K562 (cell line): Measurements from ENCODE around the gene KLF1. TPM values are rescaled to one million over a fixed set of nuclear protein-coding genes. Genes with fewer than 3 reads are reported as not detected.

Experiments
- ATAC-seq: fragments of 200-7000 bp; cut with Tn5 transposase; 3 replicates; pipeline ENCODE4 v1.9.1; 2020; ENCODE audit warnings: moderate library complexity
- BruUV-seq: library from RNA; stranded (reverse); fragments of 400-500 nt; replicated peaks from 2 replicates; lab custom pipeline; 2021; lab: Mats Ljungman, UMichigan
- CTCF ChIA-PET: fragments of 300-600 bp; formaldehyde crosslinking; extraction: SDS; loops from one replicate; lab custom pipeline; 2021; ENCODE audit warnings: low intra/inter-chr PET ratio; lab: Yijun Ruan, JAX
- POLR2A ChIA-PET: fragments of 300-600, 350-650 bp; sonication (Branson Sonifier 250); formaldehyde crosslinking; extraction: SDS; loops from one replicate; lab custom pipeline; 2021; ENCODE audit warnings: antibody characterized with exemption, inconsistent platforms; lab: Yijun Ruan, JAX
- DNase-seq, 4 experiments: peaks; one replicate each; pipeline versions ENCODE4 v3.0.0 to v3.0.0-alpha.2; 2011 to 2018; ENCODE audit warnings: low spot score in 3 of 4, mixed read lengths in 3 of 4; ENCODE audit errors: extremely low read depth in 1 of 4
- FAIRE-seq: peaks from 2 replicates; lab custom pipeline; 2011; peaks lifted over from hg19 to GRCh38; lab: Jason Lieb, UNC
- H2AFZ ChIP-seq: 2 replicates; pipeline ENCODE4 v1.6.0; 2011; ENCODE audit warnings: low read depth, low read length, control low read depth, inconsistent platforms
- H3K27ac ChIP-seq: fragments of 200-600 bp; 3 replicates; pipeline ENCODE4 v1.8.0; 2011; ENCODE audit warnings: low read depth, mild to moderate bottlenecking, control low read depth, inconsistent platforms, low read length, moderate library complexity, mixed read lengths; ENCODE audit errors: extremely low read depth
- H3K27me3 ChIP-seq, 2 experiments: fragments of 300-600 bp in 1 of 2; 2 replicates in 1 of 2; 3 replicates in 1 of 2; pipeline versions ENCODE4 v1.6.0 to v1.8.0; 2011; ENCODE audit warnings: inconsistent platforms in 2 of 2, low read length in 2 of 2, mild to moderate bottlenecking in 1 of 2, mixed read lengths in 1 of 2, moderate library complexity in 1 of 2; ENCODE audit not compliant: control insufficient read depth in 2 of 2, insufficient read depth in 2 of 2
- H3K36me3 ChIP-seq: fragments of 300-600 bp; 3 replicates; pipeline ENCODE4 v1.8.0; 2011; ENCODE audit warnings: mild to moderate bottlenecking, low read length, inconsistent platforms; ENCODE audit not compliant: control insufficient read depth, insufficient read depth
- H3K4me1 ChIP-seq, 2 experiments: fragments of 200-600 bp in 1 of 2; replicated peaks in 1 of 2; 2 replicates in 1 of 2; 3 replicates in 1 of 2; pipeline versions ENCODE4 v1.5.1 to v1.8.0; 2011; ENCODE audit warnings: inconsistent platforms in 2 of 2, low read length in 2 of 2, mild to moderate bottlenecking in 1 of 2, mixed read lengths in 1 of 2, moderate library complexity in 1 of 2; ENCODE audit not compliant: control insufficient read depth in 2 of 2, insufficient read depth in 2 of 2
- H3K4me2 ChIP-seq: 2 replicates; pipeline ENCODE4 v1.6.1; 2011; ENCODE audit warnings: low read length, control low read depth, inconsistent platforms, mixed read lengths; ENCODE audit not compliant: insufficient read depth
- H3K4me3 ChIP-seq: fragments of 200-600 bp; sonication (generic), shearing (Covaris generic); 2 replicates; pipeline ENCODE4 v1.5.1; 2016; ENCODE audit warnings: control low read depth, inconsistent platforms
- H3K79me2 ChIP-seq: fragments of 200-600 bp; 3 replicates; pipeline ENCODE4 v1.8.0; 2011; ENCODE audit warnings: low read length, inconsistent platforms; ENCODE audit not compliant: control insufficient read depth, insufficient read depth
- H3K9ac ChIP-seq, 2 experiments: 2 replicates each; pipeline versions ENCODE4 v1.6.0 to v1.6.1; 2011; ENCODE audit warnings: low read depth in 2 of 2, low read length in 2 of 2, control low read depth in 1 of 2, inconsistent platforms in 1 of 2, mild to moderate bottlenecking in 1 of 2, mixed read lengths in 1 of 2; ENCODE audit not compliant: insufficient read depth in 1 of 2
- H3K9me1 ChIP-seq: one replicate; pipeline ENCODE4 v1.6.0; 2011; ENCODE audit warnings: inconsistent platforms, mild to moderate bottlenecking, low read length, moderate library complexity; ENCODE audit not compliant: control insufficient read depth, insufficient read depth
- H3K9me3 ChIP-seq: replicated peaks from 2 replicates; pipeline ENCODE4 v1.5.1; 2011; ENCODE audit warnings: low read depth, low read length, inconsistent platforms; ENCODE audit not compliant: control insufficient read depth, insufficient read depth
- H4K20me1 ChIP-seq: replicated peaks from 2 replicates; pipeline ENCODE4 v1.6.1; 2011; ENCODE audit warnings: low read length, inconsistent platforms, mixed read lengths; ENCODE audit not compliant: control insufficient read depth, insufficient read depth
- CTCFL ChIP-seq: IDR thresholded peaks from 2 replicates; pipeline ENCODE4 v1.6.1; 2011; ENCODE audit warnings: borderline replicate concordance, low read depth, mild to moderate bottlenecking, moderate library complexity, low read length; ENCODE audit not compliant: insufficient read depth, poor library complexity, severe bottlenecking
- GATAD2B ChIP-seq: fragments of 450-650 bp; IDR thresholded peaks from 2 replicates; pipeline ENCODE4 v1.6.1; 2017; ENCODE audit warnings: mild to moderate bottlenecking, borderline replicate concordance
- GTF2F1 ChIP-seq: IDR thresholded peaks from 2 replicates; pipeline ENCODE4 v1.6.1; 2011; ENCODE audit warnings: low read depth, low read length, improper control_type of control experiment
- HNRNPH1 ChIP-seq: fragments of 200-400 bp; formaldehyde crosslinking; optimal IDR thresholded peaks from 2 replicates; pipeline ENCODE3; 2017; ENCODE audit warnings: low read depth, mild to moderate bottlenecking, low read length, moderate library complexity
- KLF13 ChIP-seq: fragments of 450-650 bp; IDR thresholded peaks from 2 replicates; pipeline ENCODE4 v1.6.1; 2016; ENCODE audit warnings: missing genetic modification characterization, low read depth, mild to moderate bottlenecking, missing compliant biosample characterization, moderate library complexity, borderline replicate concordance
- KLF16 ChIP-seq: IDR thresholded peaks from 2 replicates; pipeline ENCODE4 v1.6.1; 2016; ENCODE audit warnings: antibody characterized with exemption
- LEF1 ChIP-seq: fragments of 450-650 bp; IDR thresholded peaks from 2 replicates; pipeline ENCODE4 v1.6.1; 2016; ENCODE audit warnings: mild to moderate bottlenecking
- NONO ChIP-seq, 2 experiments: fragments of 200-400 bp in 1 of 2; fragments of 450-650 bp in 1 of 2; formaldehyde crosslinking in 1 of 2; IDR thresholded peaks; 2 replicates each; pipeline ENCODE4 v1.6.1; 2017; ENCODE audit warnings: low read depth in 2 of 2, mild to moderate bottlenecking in 2 of 2, moderate library complexity in 2 of 2, low read length in 1 of 2
- PRPF4 ChIP-seq: fragments of 200-400 bp; formaldehyde crosslinking; IDR thresholded peaks from one replicate; pipeline ENCODE4 v1.6.1; 2017; ENCODE audit warnings: low read length, low read depth, mild to moderate bottlenecking; ENCODE audit not compliant: insufficient read depth, poor library complexity, severe bottlenecking
- RAD21 ChIP-seq, 2 experiments: fragments of 250-450 bp in 1 of 2; fragments of 450-650 bp in 1 of 2; sonication (Bioruptor Pico) in 1 of 2; formaldehyde crosslinking in 1 of 2; IDR thresholded peaks in 1 of 2; conservative IDR thresholded peaks in 1 of 2; 2 replicates each; pipeline versions ENCODE4 v1.4.0 to v1.8.0; 2020 to 2022; ENCODE audit warnings: mild to moderate bottlenecking in 2 of 2, moderate library complexity in 1 of 2
- RBBP5 ChIP-seq: fragments of 200-600 bp; sonication (generic); IDR thresholded peaks from 2 replicates; pipeline ENCODE4 v1.6.1; 2012; ENCODE audit warnings: borderline replicate concordance, mild to moderate bottlenecking, low read length, control low read depth, inconsistent platforms; ENCODE audit not compliant: insufficient read depth, poor library complexity, severe bottlenecking
- ZNF586 ChIP-seq: fragments of 450-650 bp; formaldehyde crosslinking; conservative IDR thresholded peaks from 2 replicates; pipeline ENCODE4 v1.4.0; 2020; ENCODE audit warnings: mild to moderate bottlenecking, moderate library complexity
- WGBS: fragments of 100-300 bp; shearing (Covaris generic); methylation state at CpG from one replicate; pipeline ENCODE4 v1.1.6; 2016; ENCODE audit warnings: low coverage, mixed read lengths; ENCODE audit not compliant: insufficient coverage; ENCODE audit errors: missing lambda C conversion rate; 5-methylcytosine and 5-hydroxymethylcytosine counted together
- in situ Hi-C: fragments of 300-500 bp; cut with MboI; formaldehyde crosslinking; loops from 4 replicates; pipeline ENCODE4 v1.15.0; 2018; ENCODE audit warnings: inconsistent platforms, mixed read lengths
- intact Hi-C: fragments of 100-400 bp; cut with micrococcal nuclease; formaldehyde crosslinking; loops from 2 replicates; pipeline ENCODE4 v1.14.2; 2022
- polyA plus RNA-seq, 8 experiments: library from polyadenylated mRNA; depleted of rRNA in 4 of 8; stranded (reverse) in 5 of 8; unstranded in 3 of 8; fragments of >200 nt; fragmentation: Nextera tagmentation in 2 of 8; fragmentation: Illumina TruSeq in 1 of 8; extraction: Ambion mirVana in 2 of 8; extraction: Trizol in 1 of 8; gene quantifications; 2 replicates each; pipeline versions ENCODE4 v1.2.1 to v1.2.3, GENCODE V29; 2011 to 2014; ENCODE audit warnings: inconsistent platforms in 1 of 8, missing spikeins in 1 of 8
- total RNA-seq, 7 experiments: library from RNA; depleted of rRNA in 6 of 7; stranded (reverse); fragments of >200 nt in 6 of 7; fragmentation: Illumina TruSeq in 2 of 7; extraction: Trizol in 2 of 7; gene quantifications; 2 replicates each; pipeline versions ENCODE4 v1.2.1 to v1.2.3, GENCODE V29; 2011 to 2021; ENCODE audit warnings: low replicate concordance in 1 of 7
- TF ChIP-seq, protein P1 (sequence below): sonication (generic); formaldehyde crosslinking; IDR thresholded peaks from 2 replicates; pipeline ENCODE4 v1.8.0; 2022; ENCODE audit warnings: missing genetic modification reagents, mild to moderate bottlenecking, moderate library complexity, borderline replicate concordance
- TF ChIP-seq, protein P2 (sequence below): IDR thresholded peaks from 2 replicates; pipeline ENCODE4 v1.6.1; 2012; ENCODE audit warnings: low read depth, low read length, improper control_type of control experiment, borderline replicate concordance

The KLF1 gene
- total and polyA plus RNA-seq, 9 of the 15 experiments (the other 6 are each of a cell fraction or from before 2014, with no cell fraction given): 8.4 to 163 (median 47.3) TPM

DNA sequence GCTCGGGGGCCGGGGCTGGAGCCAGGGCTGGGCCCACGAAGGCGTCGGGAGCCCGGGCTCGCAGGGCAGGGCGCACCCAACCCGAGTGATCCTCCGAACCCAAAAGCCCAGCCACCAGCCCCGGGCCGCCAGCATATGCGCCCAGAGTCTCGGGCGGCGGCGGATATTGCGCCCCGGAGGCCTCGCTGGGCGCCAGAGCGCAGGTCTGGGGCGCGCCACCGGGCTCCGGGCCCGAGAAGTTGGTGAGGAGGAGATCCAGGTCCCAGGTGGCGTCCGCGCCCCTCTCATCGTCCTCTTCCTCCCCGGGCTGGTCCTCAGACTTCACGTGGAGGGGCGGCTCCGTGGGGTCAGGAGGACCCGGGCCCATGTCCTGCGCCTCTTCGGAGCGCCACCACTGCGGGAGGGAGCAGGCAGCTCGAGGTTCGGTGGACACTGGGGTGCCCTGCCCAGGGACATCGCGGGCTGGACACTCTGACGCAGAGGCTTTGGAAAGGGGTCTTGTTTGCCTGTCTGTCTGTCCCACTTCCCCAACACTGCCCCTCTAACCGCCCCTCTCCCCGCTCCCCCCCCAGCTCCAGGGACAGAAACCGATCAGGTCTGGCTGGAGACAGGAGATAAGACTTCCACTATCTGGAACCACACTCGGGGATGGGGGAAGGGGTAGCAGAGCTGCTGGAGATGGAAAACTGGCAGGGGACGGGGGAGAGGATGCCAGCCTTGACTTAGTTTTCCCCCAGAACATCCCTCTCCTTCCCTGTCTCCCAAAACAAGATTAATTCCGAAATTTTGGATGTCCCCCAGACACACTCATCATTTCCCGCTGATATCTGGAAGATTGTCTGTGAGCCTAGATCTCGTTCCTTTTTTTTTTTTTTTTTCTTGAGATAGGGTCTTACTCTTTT is 1.0 kb downstream of the KLF1 start:
- Histone ChIP-seq H3K4me3 (peak overlapping the region; percentile 70), H3K79me2 (peaks cover 70% of the 10 kb centered on the region), H3K9me1 (no peaks in the 10 kb centered on the region), H3K4me1 (peaks cover 42 to 81% of the 10 kb centered on the region in 2 experiments; a peak in 4 of 5 replicates), H3K9ac (peak overlapping the region; percentile 94 to 95), H2AFZ (peak overlapping the region; percentile 73; the same call in 1 of the 2 replicates), H3K27ac (peak overlapping the region; percentile 96), H3K27me3 (no peaks in the 10 kb centered on the region), H3K36me3 (peaks cover 30% of the 10 kb centered on the region), H3K9me3 (no peaks in the 10 kb centered on the region), H3K4me2 (peak overlapping the region; percentile 100), H4K20me1 (peaks cover 5% of the 10 kb centered on the region; the same call in 1 of the 2 replicates)
- 0% methylated on average over 42 of the region's 53 CpGs for WGBS
- no TSS peak for BruUV-seq
- intact Hi-C loops: loop anchor here (1.0 to 5.0 kb wide), 4 partner anchors 33 to 81 kb away; partner anchors contain the start of genes CALR, DAND5, MAST1 and SYCE2
- in situ Hi-C loops: no loop called here
- FAIRE-seq (peak; percentile 74), ATAC-seq (peak; percentile 11), DNase-seq (peak; percentile 73 to 89 (median 82))
- ChIA-PET POLR2A (interaction anchor here (0.6 to 5.9 kb wide), 19 partner anchors 9 to 1246 kb away, joined by 3 to 37 read pairs (median 4); partner anchors contain the start of genes GET3 and RAD23A), CTCF (interaction anchor here (0.8 to 1.2 kb wide), 3 partner anchors 61 to 79 kb away, joined by 3 to 7 read pairs (median 3); partner anchors contain the start of gene GADD45GIP1)
- TF ChIP-seq HNRNPH1: no peak
- TF ChIP-seq CTCFL: no peak
- no peak; a peak in 1 of 4 replicates for TF ChIP-seq RAD21 (CRISPR knock-in tag; conservative IDR thresholded peaks at IDR 0.05 in 1 of 2, IDR thresholded peaks at IDR 0.05 in 1 of 2)
- peak; percentile 86 for TF ChIP-seq LEF1
- TF ChIP-seq, protein P1, sequence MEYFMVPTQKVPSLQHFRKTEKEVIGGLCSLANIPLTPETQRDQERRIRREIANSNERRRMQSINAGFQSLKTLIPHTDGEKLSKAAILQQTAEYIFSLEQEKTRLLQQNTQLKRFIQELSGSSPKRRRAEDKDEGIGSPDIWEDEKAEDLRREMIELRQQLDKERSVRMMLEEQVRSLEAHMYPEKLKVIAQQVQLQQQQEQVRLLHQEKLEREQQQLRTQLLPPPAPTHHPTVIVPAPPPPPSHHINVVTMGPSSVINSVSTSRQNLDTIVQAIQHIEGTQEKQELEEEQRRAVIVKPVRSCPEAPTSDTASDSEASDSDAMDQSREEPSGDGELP (CRISPR knock-in tag): no peak
- TF ChIP-seq, protein P2, sequence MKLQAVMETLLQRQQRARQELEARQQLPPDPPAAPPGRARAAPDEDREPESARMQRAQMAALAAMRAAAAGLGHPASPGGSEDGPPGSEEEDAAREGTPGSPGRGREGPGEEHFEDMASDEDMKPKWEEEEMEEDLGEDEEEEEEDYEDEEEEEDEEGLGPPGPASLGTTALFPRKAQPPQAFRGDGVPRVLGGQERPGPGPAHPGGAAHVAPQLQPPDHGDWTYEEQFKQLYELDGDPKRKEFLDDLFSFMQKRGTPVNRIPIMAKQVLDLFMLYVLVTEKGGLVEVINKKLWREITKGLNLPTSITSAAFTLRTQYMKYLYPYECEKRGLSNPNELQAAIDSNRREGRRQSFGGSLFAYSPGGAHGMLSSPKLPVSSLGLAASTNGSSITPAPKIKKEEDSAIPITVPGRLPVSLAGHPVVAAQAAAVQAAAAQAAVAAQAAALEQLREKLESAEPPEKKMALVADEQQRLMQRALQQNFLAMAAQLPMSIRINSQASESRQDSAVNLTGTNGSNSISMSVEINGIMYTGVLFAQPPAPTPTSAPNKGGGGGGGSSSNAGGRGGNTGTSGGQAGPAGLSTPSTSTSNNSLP: no peak
- no peak for TF ChIP-seq RBBP5
- peak; percentile 93 for TF ChIP-seq KLF16
- peak in 1 of 2 experiments; percentile 13; a peak in 1 of 4 replicates for TF ChIP-seq NONO (IDR thresholded peaks at IDR 0.05; ENCODE audit: low read depth in 2 of 2, low read length in 1 of 2)
- no peak for TF ChIP-seq GTF2F1
- TF ChIP-seq PRPF4: no peak
- no peak for TF ChIP-seq KLF13 (tag)
- TF ChIP-seq GATAD2B: peak; percentile 46
- TF ChIP-seq ZNF586 (CRISPR knock-in tag): no peak
